HG02759 (cell line): ENCODE results near the gene FRY.
"Not testable (repeated sequence)": the region's sequence is repeated elsewhere in the genome, so short reads cannot be mapped to it uniquely, and the experiment has no call there.

Experiments used
- ATAC-seq: cut with Tn5 transposase; IDR thresholded peaks from one replicate; pipeline ENCODE4 v1.9.1; 2021; ENCODE audit warnings: mild to moderate bottlenecking, moderate library complexity; ENCODE audit not compliant: unreplicated experiment

FRY gene

GRCh38 chr13:32040052-32040642, 8.6 kb downstream of the FRY start:
- no peak for ATAC-seq

- no peak for ATAC-seq
These were observed 9.1 kb downstream of the FRY start for GRCh38 chr13:32040689-32041088.

GRCh38 chr13:32041429-32041828, 9.9 kb downstream of the FRY start:
- ATAC-seq, result peak; percentile 88

- no peak for ATAC-seq
These were observed 11.0 kb downstream of the FRY start for GRCh38 chr13:32042551-32042950.

GRCh38 chr13:32044446-32044845, 12.9 kb downstream of the FRY start:
- ATAC-seq, result no peak

GRCh38 chr13:32045537-32045936, 14.0 kb downstream of the FRY start:
- ATAC-seq, result no peak

GRCh38 chr13:32045982-32046785, 14.6 kb downstream of the FRY start:
- no peak for ATAC-seq

GRCh38 chr13:32047088-32047487, 15.5 kb downstream of the FRY start:
- ATAC-seq, result no peak

GRCh38 chr13:32047793-32048192, 16.2 kb downstream of the FRY start:
- no peak for ATAC-seq

GRCh38 chr13:32048816-32049215, 17.2 kb downstream of the FRY start:
- ATAC-seq, result no peak

- no peak for ATAC-seq
These were observed 19.6 kb downstream of the FRY start for GRCh38 chr13:32051156-32051555.

- ATAC-seq, result no peak
These were observed 24.7 kb downstream of the FRY start for GRCh38 chr13:32056316-32056715.

- not testable (repeated sequence) for ATAC-seq
These were observed 25.8 kb downstream of the FRY start for GRCh38 chr13:32057325-32057724.

- no peak for ATAC-seq
These were observed 28.0 kb downstream of the FRY start for GRCh38 chr13:32059511-32059984.

GRCh38 chr13:32060401-32060878, 28.9 kb downstream of the FRY start:
- ATAC-seq, result peak; percentile 42

- no peak for ATAC-seq
These were observed 32.2 kb downstream of the FRY start for GRCh38 chr13:32063619-32064233.

GRCh38 chr13:32067149-32067961, 35.8 kb downstream of the FRY start:
- ATAC-seq, result no peak

- no peak for ATAC-seq
These were observed 36.7 kb downstream of the FRY start for GRCh38 chr13:32068255-32068654.

GRCh38 chr13:32073180-32073864, 41.7 kb downstream of the FRY start:
- no peak for ATAC-seq

- no peak for ATAC-seq
These were observed 43.7 kb downstream of the FRY start for GRCh38 chr13:32075170-32075851.
